Posterior cingulate gyrus (tissue), 11 donors: ENCODE measurements around the gene SH3BGR.
"Not testable (repeated sequence)": the region's sequence is repeated elsewhere in the genome, so short reads cannot be mapped to it uniquely, and the experiment has no call there.

Source experiments
- DNase-seq, 10 donors: peaks; one replicate each; pipeline versions ENCODE4 v3.0.0 to v3.0.0-alpha.2; 2020 to 2021; ENCODE audit warnings: mixed read lengths in 3 of 10
- intact Hi-C: fragments of 100-400 bp; cut with DNase I; formaldehyde crosslinking; loops from one replicate; pipeline ENCODE4 v1.15.1; 2023

Gene SH3BGR

DNA sequence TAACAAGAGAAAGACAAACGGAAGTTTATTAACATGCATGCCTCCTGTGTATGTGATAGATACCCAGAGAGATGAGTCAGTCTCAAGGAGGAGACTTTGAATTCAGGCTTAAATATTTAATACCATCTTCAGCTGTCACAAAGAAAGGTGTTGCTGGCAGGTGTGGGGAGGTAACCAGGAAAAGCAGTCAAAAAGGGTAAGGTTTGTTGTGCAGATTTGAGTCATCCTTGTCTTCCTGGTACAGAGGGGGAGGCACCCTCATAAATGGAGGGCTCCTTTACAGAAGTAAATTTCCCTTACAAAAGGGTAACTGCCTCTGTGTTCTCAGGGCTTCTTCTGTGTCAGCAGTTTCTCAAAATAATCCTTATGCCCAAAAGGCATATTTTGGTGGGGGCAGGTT, 85.8 kb downstream of the SH3BGR start:
- no peak for DNase-seq
- intact Hi-C loops = no loop called here

DNA sequence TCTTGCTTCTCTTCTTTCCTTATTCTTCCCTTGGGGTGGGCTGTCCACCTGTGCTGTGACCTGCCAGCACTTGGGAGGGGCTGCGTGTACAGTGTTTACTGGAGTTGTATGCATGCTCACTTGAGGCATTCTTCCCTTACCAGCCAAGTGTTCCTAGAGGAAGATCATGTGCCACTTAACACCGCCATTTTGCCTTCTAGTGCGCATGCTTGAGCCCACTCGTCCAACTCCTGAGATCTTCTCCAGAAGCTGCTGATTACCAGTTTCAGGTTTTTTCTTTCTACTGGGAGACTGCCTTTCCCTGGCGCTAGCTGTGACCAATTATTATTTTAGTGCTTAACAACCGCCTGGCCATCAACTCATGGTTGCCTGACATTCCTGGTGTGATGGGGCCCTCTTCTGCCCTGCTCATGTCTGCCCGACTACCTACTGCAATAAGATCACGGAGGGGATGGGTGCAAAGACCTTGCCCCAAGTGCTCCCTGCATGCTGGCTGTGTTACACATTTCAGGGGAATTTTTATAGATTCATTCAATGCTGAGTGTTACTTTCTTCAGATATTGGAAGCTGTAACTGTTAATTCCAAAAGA, 86.8 kb downstream of the SH3BGR start:
- intact Hi-C loops = no loop called here
- no peak for DNase-seq

DNA sequence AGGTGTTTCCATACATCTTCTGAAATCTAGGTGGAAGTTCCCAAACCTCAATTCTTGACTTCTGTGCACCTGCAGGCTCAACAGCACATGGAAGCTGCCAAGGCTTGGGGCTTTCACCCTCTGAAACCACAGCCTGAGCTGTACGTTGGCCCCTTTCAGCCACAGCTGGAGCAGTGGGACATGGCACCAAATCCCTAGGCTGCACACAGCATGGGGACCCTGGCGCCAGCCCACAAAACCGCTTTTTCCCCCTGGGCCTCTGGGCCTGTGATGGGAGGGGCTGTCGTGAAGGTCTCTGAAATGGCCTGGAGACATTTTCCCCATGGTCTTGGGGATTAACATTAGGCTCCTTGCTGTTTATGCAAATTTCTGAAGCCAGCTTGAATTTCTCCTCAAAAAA, 88.6 kb downstream of the SH3BGR start:
- intact Hi-C loops, DNase-seq: not testable (repeated sequence)

DNA sequence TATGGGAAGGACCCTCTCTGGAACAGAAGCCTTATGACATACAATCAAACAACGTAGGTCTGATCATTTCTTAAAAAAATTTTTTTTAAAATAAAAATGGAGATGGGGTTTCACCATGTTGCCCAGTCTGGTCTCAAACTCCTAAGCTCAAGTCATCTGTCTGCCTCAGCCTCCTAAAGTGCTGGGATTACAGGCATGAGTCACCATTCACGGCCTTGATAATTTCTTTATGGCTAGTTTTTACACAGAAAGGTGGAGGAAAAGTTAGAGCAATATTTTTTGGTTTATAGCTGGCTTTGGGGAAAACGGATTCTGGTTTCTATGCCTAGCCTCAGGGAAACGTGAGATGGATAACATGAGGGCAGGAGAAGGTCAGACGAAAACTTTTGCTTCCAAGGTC, 91.0 kb downstream of the SH3BGR start:
- DNase-seq = no peak
- intact Hi-C loops = no loop called here

DNA sequence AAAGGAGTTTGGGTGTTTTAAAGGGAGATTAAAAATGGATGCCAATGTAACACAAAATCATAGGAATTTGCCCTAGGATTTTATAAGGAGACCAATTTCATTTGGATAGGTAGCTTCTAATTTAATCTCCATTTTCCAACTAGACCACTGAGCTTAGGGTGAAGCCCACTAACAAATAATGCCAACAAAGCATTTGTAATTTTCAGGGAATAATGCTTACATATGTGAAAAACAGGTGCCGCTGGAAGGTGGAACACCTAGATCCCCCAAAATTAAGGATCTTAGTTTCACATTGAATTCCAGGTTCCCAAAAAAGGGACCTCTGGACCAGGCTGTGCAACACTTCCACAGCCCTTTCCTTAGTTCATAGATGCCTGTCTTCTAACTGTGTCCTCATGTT, 94.8 kb downstream of the SH3BGR start:
- DNase-seq = no peak
- intact Hi-C loops = no loop called here

DNA sequence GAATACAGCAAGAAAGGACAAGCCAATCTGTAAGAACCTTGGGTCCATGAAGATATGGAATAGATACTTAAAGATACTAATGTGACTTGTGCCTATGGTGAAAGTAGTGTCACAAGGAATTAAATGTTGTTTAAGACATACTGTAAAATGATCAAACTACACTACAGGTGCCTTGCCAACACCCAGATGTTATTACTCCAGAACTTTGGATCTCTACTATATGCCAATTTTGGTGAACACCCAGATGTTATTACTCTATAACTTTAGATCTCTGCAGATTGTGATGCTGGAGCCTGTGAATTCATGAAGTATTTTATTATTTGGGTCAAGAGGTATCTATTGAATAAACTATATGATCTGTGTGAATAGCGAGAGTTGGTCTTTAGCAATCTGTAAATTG, 101.1 kb downstream of the SH3BGR start:
- no peak for DNase-seq
- intact Hi-C loops = no loop called here

DNA sequence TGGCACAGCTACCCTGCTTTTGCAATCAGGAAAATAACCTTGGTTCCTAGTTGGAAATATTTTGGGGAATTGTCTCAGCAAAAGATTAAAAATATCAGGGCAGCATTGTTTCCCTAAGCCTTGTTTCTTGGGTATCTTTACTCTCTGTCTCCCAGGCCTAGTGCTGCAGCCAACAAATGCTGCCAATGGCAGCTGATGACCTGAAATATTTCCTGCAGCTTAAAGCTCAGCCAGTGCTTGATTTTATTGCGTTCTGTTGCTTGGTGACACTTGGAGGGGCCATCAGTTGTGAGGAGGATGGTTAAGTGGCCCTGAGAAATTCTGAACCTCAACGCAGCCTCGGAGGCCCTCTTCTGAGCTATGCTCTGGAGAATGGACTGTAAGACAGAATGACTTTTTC, 101.6 kb downstream of the SH3BGR start:
- DNase-seq = no peak
- intact Hi-C loops = no loop called here

DNA sequence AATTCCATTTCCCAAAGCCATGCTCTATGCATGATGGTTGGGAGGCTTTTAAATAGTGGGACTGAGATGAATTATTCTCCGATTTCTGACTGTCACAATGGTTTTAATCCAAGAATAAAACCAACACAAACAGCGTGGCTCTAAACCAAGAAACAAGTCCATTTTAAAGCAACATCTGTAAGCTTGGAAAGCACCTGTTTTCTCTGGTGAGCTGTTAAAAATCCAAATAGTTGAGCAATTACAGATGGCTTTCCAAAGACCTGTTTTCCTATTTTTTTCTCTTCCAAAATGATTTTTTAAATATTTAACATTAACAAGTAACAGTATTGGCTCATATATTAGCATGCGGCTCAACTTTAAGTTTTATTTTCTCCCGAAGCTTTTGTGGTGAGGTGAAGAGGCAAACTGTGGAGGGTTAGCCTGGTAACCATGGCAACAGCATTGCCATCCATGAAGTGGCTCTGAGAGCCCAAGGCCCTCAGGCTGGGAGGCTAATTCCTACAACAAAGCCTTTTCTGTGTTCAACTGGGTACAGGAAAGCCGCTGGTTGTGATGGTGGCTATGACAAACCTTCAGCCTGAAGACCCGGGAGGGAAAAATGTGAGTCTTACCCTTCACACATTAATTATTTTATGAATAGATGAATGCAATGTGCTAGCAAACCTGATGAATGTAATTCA, 104.3 kb downstream of the SH3BGR start:
- DNase-seq = peak in 1 of 10 donors; percentile 18
- intact Hi-C loops = no loop called here

DNA sequence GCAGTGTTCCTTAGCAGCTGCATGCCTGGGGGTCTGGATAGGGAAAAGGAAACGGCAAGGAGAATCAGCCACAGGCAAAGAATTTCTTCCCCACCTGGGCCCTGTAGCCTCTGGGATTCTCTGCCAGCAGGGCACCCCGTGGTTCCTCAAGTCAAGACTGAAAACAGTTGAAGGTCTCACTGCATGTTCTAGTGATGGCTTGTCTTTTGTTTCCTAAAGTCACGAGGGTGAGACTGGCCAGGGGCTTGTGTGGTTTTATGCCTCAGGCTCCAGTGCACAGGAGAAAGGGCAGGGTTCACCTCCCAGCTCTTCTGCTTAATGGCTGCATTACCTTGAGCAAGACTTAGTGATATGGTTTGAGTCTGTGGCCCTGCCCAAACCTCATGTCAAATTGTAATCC, 107.7 kb downstream of the SH3BGR start:
- no peak for DNase-seq
- intact Hi-C loops = no loop called here

DNA sequence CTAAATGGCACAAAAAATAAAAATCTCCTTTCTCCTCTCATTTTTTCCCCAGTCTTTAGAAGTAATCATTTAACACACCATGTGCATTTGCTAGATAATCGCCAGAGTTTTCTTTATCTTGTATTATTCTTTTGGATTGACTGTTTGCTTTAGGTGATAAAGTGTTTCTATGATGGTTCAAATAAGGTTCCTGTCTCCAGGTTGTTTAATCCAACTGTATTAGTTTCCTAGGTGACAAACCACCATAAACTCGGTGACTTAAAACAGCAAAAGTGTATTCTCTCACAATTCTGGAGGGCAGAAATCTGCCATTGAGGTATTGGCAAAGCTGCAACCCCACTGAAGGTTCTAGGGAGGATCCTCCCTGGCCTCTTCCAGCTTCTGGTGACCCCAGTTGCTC, 109.4 kb downstream of the SH3BGR start:
- intact Hi-C loops = no loop called here
- no peak for DNase-seq

DNA sequence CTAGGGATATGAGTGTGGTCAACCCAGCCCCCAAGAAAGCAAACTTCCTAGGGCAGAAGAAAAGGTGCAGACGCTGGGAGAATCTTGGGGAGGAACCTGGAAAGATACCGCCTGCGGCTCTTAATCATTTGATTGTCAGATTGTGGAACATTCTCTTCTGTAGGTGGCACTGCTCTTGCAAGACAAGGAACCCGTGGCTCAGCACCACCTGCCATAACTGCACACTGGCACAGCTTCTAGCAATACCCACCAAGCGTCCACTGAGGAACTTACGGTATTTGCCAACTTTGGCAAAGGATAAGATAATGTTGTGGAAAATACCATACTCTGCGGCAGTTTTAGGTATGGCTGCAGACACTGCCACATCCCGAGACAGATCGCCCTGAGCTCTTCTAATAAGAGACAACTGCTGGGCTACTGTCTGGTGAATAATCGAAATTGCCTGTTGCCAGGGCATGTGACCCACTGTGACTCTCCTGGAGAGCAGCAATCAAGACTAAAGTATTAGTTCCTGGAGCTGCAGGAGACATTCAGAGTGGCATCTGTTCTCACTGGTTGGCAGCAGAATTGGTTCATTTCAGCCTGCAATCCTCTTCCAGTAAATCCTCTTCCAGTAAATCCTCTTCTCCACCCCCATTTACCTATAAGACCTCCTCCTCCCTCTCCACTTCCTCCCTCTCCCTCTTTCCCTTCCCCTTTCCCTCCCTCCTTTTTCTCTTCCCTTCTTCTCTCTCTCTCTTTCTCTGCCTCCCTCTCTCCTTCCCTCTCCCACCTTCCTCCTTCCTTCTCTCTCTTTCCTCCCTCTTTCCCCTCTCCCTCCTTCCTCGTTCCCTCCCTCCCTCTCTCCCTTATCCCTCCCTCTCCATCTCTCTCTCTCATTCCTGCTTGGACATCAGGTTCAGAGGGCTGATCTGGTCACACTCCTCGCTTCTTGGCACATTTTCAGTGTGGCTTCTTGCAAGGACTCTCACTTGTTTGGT, 111.3 kb downstream of the SH3BGR start:
- peak in 2 of 10 donors; percentile 32 to 62 for DNase-seq
- intact Hi-C loops = no loop called here

DNA sequence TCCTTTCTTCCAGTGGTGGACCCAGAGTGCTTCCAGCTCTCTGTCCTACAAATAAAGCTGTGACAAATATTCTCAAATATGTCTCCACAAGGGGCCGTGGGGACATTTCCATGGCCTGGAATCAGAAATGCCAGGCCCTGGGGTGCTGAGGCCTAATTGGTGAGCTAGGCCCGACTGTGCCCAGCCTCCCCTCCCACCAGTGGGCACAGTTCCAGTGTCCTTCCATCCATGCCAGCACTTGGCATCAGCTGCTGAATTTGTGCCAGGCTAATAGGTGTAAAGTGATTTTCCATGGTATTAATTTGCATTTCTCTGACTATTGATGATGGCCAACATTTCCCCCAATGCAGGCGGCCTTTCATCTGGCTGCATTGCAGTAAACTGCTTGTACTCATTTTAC, 112.4 kb downstream of the SH3BGR start:
- intact Hi-C loops = no loop called here
- DNase-seq = peak in 7 of 10 donors; percentile 17 to 85 (median 41)
